IMR-90 (cell line): ENCODE data around the gene MDFI. TPM values are rescaled to one million over a fixed set of nuclear protein-coding genes. Genes with fewer than 3 reads are reported as not detected.

Experiments used
- ATAC-seq: fragments of 200-7000 bp; cut with Tn5 transposase; 2 replicates; pipeline ENCODE4 v1.9.1; 2020; ENCODE audit warnings: low read depth, mild to moderate bottlenecking, moderate library complexity
- BruUV-seq: library from RNA; stranded (reverse); fragments of 400-500 nt; replicated peaks from 2 replicates; lab custom pipeline; 2021; lab: Mats Ljungman, UMichigan
- CTCF ChIA-PET: fragments of 300-600 bp; formaldehyde crosslinking; extraction: SDS; loops from one replicate; lab custom pipeline; 2021; ENCODE audit warnings: antibody characterized with exemption; lab: Yijun Ruan, JAX
- POLR2A ChIA-PET: fragments of 300-600 bp; sonication (Branson Sonifier 250); formaldehyde crosslinking; loops from one replicate; lab custom pipeline; 2022; ENCODE audit warnings: antibody characterized with exemption; ENCODE audit not compliant: unreplicated experiment; lab: Charles Lee
- DNase-seq: peaks from one replicate; pipeline ENCODE4 v3.0.0; 2013
- H2AFZ ChIP-seq: replicated peaks from 2 replicates; pipeline ENCODE3; 2013; ENCODE audit warnings: low read length, mild to moderate bottlenecking; ENCODE audit not compliant: poor library complexity
- H2AK5ac ChIP-seq: 2 replicates; pipeline ENCODE4 v1.6.1; 2013; ENCODE audit warnings: low read depth, low read length, inconsistent platforms
- H2AK9ac ChIP-seq: replicated peaks from 2 replicates; pipeline ENCODE3; 2013; ENCODE audit warnings: mild to moderate bottlenecking, low read depth, low read length, moderate library complexity; ENCODE audit not compliant: poor library complexity
- H2BK120ac ChIP-seq: 2 replicates; pipeline ENCODE4 v1.6.1; 2013; ENCODE audit warnings: low read depth, low read length, inconsistent platforms
- H2BK15ac ChIP-seq: 3 replicates; pipeline ENCODE4 v1.6.1; 2013; ENCODE audit warnings: low read depth, low read length, inconsistent platforms
- H2BK20ac ChIP-seq: 2 replicates; pipeline ENCODE4 v1.6.1; 2013; ENCODE audit warnings: low read depth, mild to moderate bottlenecking, inconsistent platforms, low read length, moderate library complexity
- H2BK5ac ChIP-seq: 2 replicates; pipeline ENCODE4 v1.6.1; 2013; ENCODE audit warnings: mild to moderate bottlenecking, low read depth, low read length, inconsistent platforms; ENCODE audit not compliant: poor library complexity, severe bottlenecking
- H3K14ac ChIP-seq: replicated peaks from 2 replicates; pipeline ENCODE4 v1.6.1; 2013; ENCODE audit warnings: low read depth, low read length, inconsistent platforms
- H3K18ac ChIP-seq: 2 replicates; pipeline ENCODE4 v1.6.1; 2013; ENCODE audit warnings: low read depth, low read length, control low read depth
- H3K23ac ChIP-seq: 2 replicates; pipeline ENCODE4 v1.6.1; 2013; ENCODE audit warnings: low read depth, low read length, inconsistent platforms
- H3K27ac ChIP-seq: 2 replicates; pipeline ENCODE4 v1.5.1; 2013; ENCODE audit warnings: mild to moderate bottlenecking, control low read depth, low read length; ENCODE audit not compliant: insufficient read depth
- H3K27me3 ChIP-seq: 2 replicates; pipeline ENCODE4 v1.6.1; 2013; ENCODE audit warnings: low read length; ENCODE audit not compliant: control insufficient read depth, insufficient read depth
- H3K36me3 ChIP-seq: 2 replicates; pipeline ENCODE4 v1.6.1; 2013; ENCODE audit warnings: low read length, mixed read lengths; ENCODE audit not compliant: control insufficient read depth, insufficient read depth
- H3K4ac ChIP-seq: 2 replicates; pipeline ENCODE4 v1.6.1; 2013; ENCODE audit warnings: low read depth, low read length, inconsistent platforms
- H3K4me1 ChIP-seq: 2 replicates; pipeline ENCODE4 v1.6.1; 2013; ENCODE audit warnings: low read length, mixed read lengths; ENCODE audit not compliant: control insufficient read depth, insufficient read depth
- H3K4me2 ChIP-seq: 2 replicates; pipeline ENCODE4 v1.6.1; 2013; ENCODE audit warnings: low read depth, mild to moderate bottlenecking, control low read depth, low read length, moderate library complexity
- H3K4me3 ChIP-seq: 2 replicates; pipeline ENCODE4 v1.5.1; 2013; ENCODE audit warnings: low read depth, mild to moderate bottlenecking, control low read depth, low read length, moderate library complexity; ENCODE audit not compliant: insufficient read depth
- H3K56ac ChIP-seq: 2 replicates; pipeline ENCODE4 v1.6.1; 2013; ENCODE audit warnings: low read length, inconsistent platforms; ENCODE audit not compliant: insufficient read depth; ENCODE audit errors: extremely low read depth
- H3K79me1 ChIP-seq, 2 experiments: 2 replicates each; pipeline ENCODE4 v1.6.1; 2013; ENCODE audit warnings: low read length in 2 of 2, inconsistent platforms in 1 of 2, low read depth in 1 of 2
- H3K9ac ChIP-seq: 2 replicates; pipeline ENCODE4 v1.6.1; 2013; ENCODE audit warnings: low read depth, low read length, control low read depth
- H3K9me1 ChIP-seq: 2 replicates; pipeline ENCODE4 v1.6.1; 2013; ENCODE audit warnings: low read length, inconsistent platforms; ENCODE audit not compliant: insufficient read depth
- H3K9me3 ChIP-seq: 2 replicates; pipeline ENCODE4 v1.6.1; 2013; ENCODE audit warnings: low read length; ENCODE audit not compliant: control insufficient read depth, insufficient read depth
- H4K20me1 ChIP-seq: 2 replicates; pipeline ENCODE4 v1.6.1; 2013; ENCODE audit warnings: low read length, inconsistent platforms; ENCODE audit not compliant: insufficient read depth
- H4K5ac ChIP-seq: 2 replicates; pipeline ENCODE4 v1.6.1; 2013; ENCODE audit warnings: mild to moderate bottlenecking, low read depth, low read length, control low read depth
- H4K8ac ChIP-seq, 2 experiments: 2 replicates each; pipeline ENCODE4 v1.6.1; 2013; ENCODE audit warnings: low read depth in 2 of 2, low read length in 2 of 2, control low read depth in 1 of 2, inconsistent platforms in 1 of 2
- H4K91ac ChIP-seq: 2 replicates; pipeline ENCODE4 v1.6.1; 2013; ENCODE audit warnings: low read depth, low read length, inconsistent platforms; ENCODE audit not compliant: insufficient read depth
- BHLHE40 ChIP-seq: fragments of 150-350 bp; IDR thresholded peaks from 2 replicates; pipeline ENCODE4 v1.6.1; 2016; ENCODE audit warnings: mild to moderate bottlenecking, low read depth, low read length
- CEBPB ChIP-seq: IDR thresholded peaks from 2 replicates; pipeline ENCODE4 v1.6.1; 2012; ENCODE audit warnings: low read depth, low read length, improper control_type of control experiment
- CHD1 ChIP-seq: IDR thresholded peaks from 2 replicates; pipeline ENCODE4 v1.6.1; 2012; ENCODE audit warnings: low read depth, low read length, improper control_type of control experiment
- CTCF ChIP-seq: conservative IDR thresholded peaks from 2 replicates; pipeline ENCODE4 v1.5.1; 2012; ENCODE audit warnings: mild to moderate bottlenecking, low read depth, low read length, improper control_type of control experiment
- FOS ChIP-seq: fragments of 150-350 bp; IDR thresholded peaks from 2 replicates; pipeline ENCODE4 v1.6.1; 2016; ENCODE audit warnings: low read depth, low read length
- MAFK ChIP-seq: IDR thresholded peaks from 2 replicates; pipeline ENCODE4 v1.6.1; 2012; ENCODE audit warnings: low read depth, low read length, improper control_type of control experiment
- MAZ ChIP-seq: IDR thresholded peaks from 2 replicates; pipeline ENCODE4 v1.6.1; 2012; ENCODE audit warnings: low read depth, mild to moderate bottlenecking, low read length, improper control_type of control experiment, moderate library complexity, borderline replicate concordance
- MXI1 ChIP-seq: IDR thresholded peaks from 2 replicates; pipeline ENCODE4 v1.6.1; 2012; ENCODE audit warnings: low read depth, mild to moderate bottlenecking, low read length, moderate library complexity, borderline replicate concordance
- NFE2L2 ChIP-seq: fragments of 150-350 bp; IDR thresholded peaks from 2 replicates; pipeline ENCODE4 v1.6.1; 2016; ENCODE audit warnings: low read depth, mild to moderate bottlenecking, low read length
- POLR2A ChIP-seq: IDR thresholded peaks from 2 replicates; pipeline ENCODE4 v1.6.1; 2012; ENCODE audit warnings: mild to moderate bottlenecking, low read depth, low read length
- RAD21 ChIP-seq: IDR thresholded peaks from 2 replicates; pipeline ENCODE4 v1.6.1; 2012; ENCODE audit warnings: low read length, improper control_type of control experiment
- RCOR1 ChIP-seq: IDR thresholded peaks from 2 replicates; pipeline ENCODE4 v1.6.1; 2012; ENCODE audit warnings: mild to moderate bottlenecking, low read length, improper control_type of control experiment; ENCODE audit not compliant: insufficient replicate concordance
- RFX5 ChIP-seq: IDR thresholded peaks from 2 replicates; pipeline ENCODE4 v1.8.0; 2012; ENCODE audit warnings: low read depth, mild to moderate bottlenecking, low read length, moderate library complexity
- SMC3 ChIP-seq: fragments of 150-350 bp; IDR thresholded peaks from 2 replicates; pipeline ENCODE4 v1.6.1; 2016; ENCODE audit warnings: low read depth, mild to moderate bottlenecking, antibody characterized with exemption, low read length, moderate library complexity
- USF2 ChIP-seq: fragments of 150-350 bp; IDR thresholded peaks from 2 replicates; pipeline ENCODE4 v1.6.1; 2017; ENCODE audit warnings: mild to moderate bottlenecking, antibody characterized with exemption, low read length, low read depth
- WGBS, 2 experiments: methylation state at CpG; one replicate each; pipeline versions ENCODE4 v1.1.5 to v1.1.7; 2013; ENCODE audit warnings: missing lambda C conversion rate in 2 of 2; ENCODE audit not compliant: insufficient read length in 1 of 2; ENCODE audit errors: extremely low coverage in 2 of 2; 5-methylcytosine and 5-hydroxymethylcytosine counted together
- dilution Hi-C: fragments of 300-500 bp; cut with HindIII; formaldehyde crosslinking; loops from one replicate; pipeline ENCODE4 v1.14.3; 2018; ENCODE audit warnings: low sequenced_read_pairs; ENCODE audit not compliant: unreplicated experiment
- in situ Hi-C: fragments of 300-500 bp; cut with MboI; formaldehyde crosslinking; loops from 3 replicates; pipeline ENCODE4 v1.14.3; 2019; ENCODE audit warnings: low sequenced_read_pairs, inconsistent platforms, mixed read lengths
- intact Hi-C: fragments of 100-400 bp; cut with micrococcal nuclease; formaldehyde crosslinking; loops from 2 replicates; pipeline ENCODE4 v1.10.0; 2022
- polyA plus RNA-seq, 3 experiments: library from polyadenylated mRNA; depleted of rRNA; stranded (reverse); fragments of >200 nt; gene quantifications; 2 replicates each; pipeline ENCODE4 v1.2.3, GENCODE V29; 2012; ENCODE audit warnings: low replicate concordance in 1 of 3
- total RNA-seq: library from RNA; depleted of rRNA; stranded (reverse); fragments of >200 nt; gene quantifications from 2 replicates; pipeline ENCODE4 v1.2.3, GENCODE V29; 2012
- TF ChIP-seq, protein P1 (sequence below): fragments of 150-350 bp; IDR thresholded peaks from 2 replicates; pipeline ENCODE4 v1.6.1; 2016; ENCODE audit warnings: low read depth, mild to moderate bottlenecking, low read length, moderate library complexity, borderline replicate concordance

Gene MDFI
- total and polyA plus RNA-seq, 2 of the 4 experiments (the other 2 are of a cell fraction): 0.18 to 0.29 TPM

DNA sequence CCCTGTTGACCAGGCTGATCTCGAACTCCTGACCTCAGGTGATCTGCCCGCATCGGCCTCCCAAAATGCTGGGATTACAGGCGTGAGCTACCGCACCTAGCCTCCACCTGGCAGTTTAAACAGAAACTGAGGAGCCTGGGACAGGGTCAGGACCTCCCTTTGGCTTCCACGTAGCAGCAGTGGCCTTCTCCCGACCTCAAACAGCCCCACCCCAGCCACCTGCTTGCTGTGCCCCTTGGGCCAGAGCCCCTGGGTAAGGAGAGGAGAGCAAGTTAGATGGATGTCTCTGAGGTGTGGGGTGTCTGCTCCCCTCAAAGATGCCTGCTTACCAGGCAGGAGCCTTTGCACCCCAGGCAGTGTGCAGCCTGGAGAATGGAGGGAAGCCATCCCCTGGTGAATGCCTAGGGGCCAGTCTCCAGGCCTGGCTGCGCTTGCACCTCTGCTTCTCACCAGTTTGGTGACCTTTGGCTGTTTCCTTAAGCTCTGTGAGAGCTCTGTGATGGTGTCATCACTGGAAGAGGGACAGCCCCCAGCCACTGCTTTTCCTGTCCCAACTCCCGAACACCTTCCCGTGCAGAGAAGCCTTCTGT, 42.1 kb upstream of the MDFI start:
- H3K27ac ChIP-seq: no peak overlapping the region
- peaks cover 6% of the 10 kb centered on the region for H4K20me1 ChIP-seq
- POLR2A ChIA-PET: no interaction called here
- WGBS, 2 experiments: 96% methylated on average over 4 of the region's 10 CpGs; no CpG with 5 or more reads in 1 of the 2 experiments
- dilution Hi-C loops: no loop called here
- H3K4me1 ChIP-seq: no peaks in the 10 kb centered on the region
- no peak overlapping the region for H3K56ac ChIP-seq
- H3K9me1 ChIP-seq: no peaks in the 10 kb centered on the region
- peaks cover 26% of the 10 kb centered on the region for H3K36me3 ChIP-seq
- H3K9me3 ChIP-seq: no peaks in the 10 kb centered on the region
- CTCF ChIA-PET: no interaction called here
- TF ChIP-seq MAZ: no peak
- no peak for TF ChIP-seq MAFK
- TF ChIP-seq USF2: no peak
- TF ChIP-seq NFE2L2: no peak
- TF ChIP-seq SMC3: no peak
- TF ChIP-seq FOS: no peak
- no peak for TF ChIP-seq POLR2A
- TF ChIP-seq MXI1: no peak
- TF ChIP-seq CEBPB: no peak
- TF ChIP-seq RAD21: no peak
- TF ChIP-seq RCOR1: no peak
- TF ChIP-seq BHLHE40: no peak
- no peak for TF ChIP-seq RFX5
- no peak for TF ChIP-seq CHD1
- TF ChIP-seq, protein P1, sequence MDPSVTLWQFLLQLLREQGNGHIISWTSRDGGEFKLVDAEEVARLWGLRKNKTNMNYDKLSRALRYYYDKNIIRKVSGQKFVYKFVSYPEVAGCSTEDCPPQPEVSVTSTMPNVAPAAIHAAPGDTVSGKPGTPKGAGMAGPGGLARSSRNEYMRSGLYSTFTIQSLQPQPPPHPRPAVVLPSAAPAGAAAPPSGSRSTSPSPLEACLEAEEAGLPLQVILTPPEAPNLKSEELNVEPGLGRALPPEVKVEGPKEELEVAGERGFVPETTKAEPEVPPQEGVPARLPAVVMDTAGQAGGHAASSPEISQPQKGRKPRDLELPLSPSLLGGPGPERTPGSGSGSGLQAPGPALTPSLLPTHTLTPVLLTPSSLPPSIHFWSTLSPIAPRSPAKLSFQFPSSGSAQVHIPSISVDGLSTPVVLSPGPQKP: no peak
- no peak for TF ChIP-seq CTCF
- no peak overlapping the region for H2AK5ac ChIP-seq
- H2BK20ac ChIP-seq: no peak overlapping the region
- no peak overlapping the region for H4K91ac ChIP-seq
- no peak overlapping the region for H2AK9ac ChIP-seq
- no peaks in the 10 kb centered on the region for H3K27me3 ChIP-seq
- H4K8ac ChIP-seq: no peak overlapping the region
- no peak overlapping the region for H3K4me3 ChIP-seq
- no TSS peak for BruUV-seq
- no peak overlapping the region for H3K4ac ChIP-seq
- no peak for DNase-seq
- no peak overlapping the region for H2AFZ ChIP-seq
- in situ Hi-C loops: no loop called here
- no peak overlapping the region for H2BK120ac ChIP-seq
- no peak overlapping the region for H2BK15ac ChIP-seq
- no peak overlapping the region for H3K18ac ChIP-seq
- no peak overlapping the region for H3K23ac ChIP-seq
- H3K14ac ChIP-seq: no peak overlapping the region
- intact Hi-C loops: no loop called here
- no peak for ATAC-seq
- no peaks in the 10 kb centered on the region for H3K79me1 ChIP-seq
- no peak overlapping the region for H4K5ac ChIP-seq
- H3K9ac ChIP-seq: no peak overlapping the region
- H2BK5ac ChIP-seq: no peak overlapping the region
- H3K4me2 ChIP-seq: no peak overlapping the region
